ENCODE measurements around the gene CDH26.
"Not testable (repeated sequence)": the region's sequence is repeated elsewhere in the genome, so short reads cannot be mapped to it uniquely, and the experiment has no call there.

The CDH26 gene

GRCh38 chr20:60016406-60016805 is 58.2 kb downstream of the CDH26 start:
- DNase-seq = no peak

GRCh38 chr20:60020251-60020650 is 62.0 kb downstream of the CDH26 start:
- DNase-seq = no peak

GRCh38 chr20:60021104-60021503 is 62.9 kb downstream of the CDH26 start:
- DNase-seq = no peak

GRCh38 chr20:60022849-60023248 is 64.6 kb downstream of the CDH26 start:
- DNase-seq = no peak

- DNase-seq = no peak
These were observed 66.0 kb downstream of the CDH26 start for GRCh38 chr20:60024245-60024644.

GRCh38 chr20:60024801-60025200 is 66.6 kb downstream of the CDH26 start:
- DNase-seq = no peak

- no peak for DNase-seq
These were observed 67.8 kb downstream of the CDH26 start for GRCh38 chr20:60026010-60026409.

GRCh38 chr20:60030471-60030870 is 72.2 kb downstream of the CDH26 start:
- DNase-seq = no peak

- DNase-seq = no peak
These were observed 72.9 kb downstream of the CDH26 start for GRCh38 chr20:60031107-60031506.

GRCh38 chr20:60034231-60035110 is 76.2 kb downstream of the CDH26 start:
- no peak for DNase-seq

- DNase-seq = no peak
These were observed 77.3 kb downstream of the CDH26 start for GRCh38 chr20:60035486-60035885.

GRCh38 chr20:60036346-60036745 is 78.1 kb downstream of the CDH26 start:
- DNase-seq = no peak

GRCh38 chr20:60036746-60037499 is 78.7 kb downstream of the CDH26 start:
- DNase-seq = peak; percentile 24 to 25

- no peak for DNase-seq
These were observed 80.3 kb downstream of the CDH26 start for GRCh38 chr20:60038400-60039008.

GRCh38 chr20:60039526-60039925 is 81.3 kb downstream of the CDH26 start:
- no peak for DNase-seq

- DNase-seq = no peak
These were observed 82.4 kb downstream of the CDH26 start for GRCh38 chr20:60040471-60041162.

GRCh38 chr20:60041436-60042165 is 83.4 kb downstream of the CDH26 start:
- not testable (repeated sequence) for DNase-seq

- DNase-seq = no peak
These were observed 85.2 kb downstream of the CDH26 start for GRCh38 chr20:60043435-60043834.

GRCh38 chr20:60046011-60046413 is 87.8 kb downstream of the CDH26 start:
- no peak for DNase-seq

GRCh38 chr20:60046436-60046835 is 88.2 kb downstream of the CDH26 start:
- no peak for DNase-seq

- DNase-seq = no peak
These were observed 88.6 kb downstream of the CDH26 start for GRCh38 chr20:60046860-60047259.
